Testis (tissue), 2 donors: Measurements from ENCODE around the gene PRF1.

ENCODE experiments used
- CTCF ChIP-seq, 3 experiments: fragments of 450-650 bp in 2 of 3; fragments of 200-600 bp in 1 of 3; sonication (generic) in 1 of 3; IDR thresholded peaks; one replicate each; pipeline ENCODE4 v1.5.1; 2016 to 2019; ENCODE audit warnings: antibody characterized with exemption in 3 of 3, mild to moderate bottlenecking in 2 of 3, moderate library complexity in 1 of 3
- POLR2A ChIP-seq: fragments of 450-650 bp; IDR thresholded peaks from one replicate; pipeline ENCODE4 v1.6.1; 2017; ENCODE audit warnings: antibody characterized with exemption, mild to moderate bottlenecking, moderate library complexity

- TF ChIP-seq CTCF (IDR thresholded peaks at IDR 0.05) (no peak), POLR2A (no peak)
These were observed 11.7 kb downstream of the PRF1 start for GRCh38 chr10:70590655-70591416.
